NCI-H1417 (cell line): ENCODE measurements around the gene RIN1.
"Not testable (repeated sequence)": the region's sequence is repeated elsewhere in the genome, so short reads cannot be mapped to it uniquely, and the experiment has no call there.

ENCODE experiments used
- DNase-seq, 3 experiments: peaks; one replicate each; lab custom pipeline; 2025; lab: John Stamatoyannopoulos, UW

The RIN1 gene

DNA sequence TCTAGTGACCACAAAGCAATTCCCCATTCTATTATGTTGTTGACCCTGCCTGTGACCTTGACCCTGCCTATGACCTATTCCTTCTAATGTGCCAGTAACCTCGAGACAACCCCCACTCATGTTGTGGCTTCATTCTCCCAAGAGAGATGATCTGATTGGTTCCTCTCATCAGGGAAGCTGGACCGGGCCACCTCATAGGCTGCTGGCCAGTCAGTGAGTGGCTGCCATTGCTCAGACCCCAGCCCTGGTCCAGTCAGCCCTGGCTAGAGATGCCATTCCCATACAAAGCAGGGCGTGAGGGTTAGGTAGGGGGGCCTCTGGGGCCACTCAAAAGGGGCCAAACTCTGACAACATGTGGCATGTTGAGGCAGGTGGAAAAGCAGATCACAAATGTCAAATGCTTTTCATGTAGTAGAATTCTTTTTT, 23.4 kb upstream of the RIN1 start:
- DNase-seq, result no peak

DNA sequence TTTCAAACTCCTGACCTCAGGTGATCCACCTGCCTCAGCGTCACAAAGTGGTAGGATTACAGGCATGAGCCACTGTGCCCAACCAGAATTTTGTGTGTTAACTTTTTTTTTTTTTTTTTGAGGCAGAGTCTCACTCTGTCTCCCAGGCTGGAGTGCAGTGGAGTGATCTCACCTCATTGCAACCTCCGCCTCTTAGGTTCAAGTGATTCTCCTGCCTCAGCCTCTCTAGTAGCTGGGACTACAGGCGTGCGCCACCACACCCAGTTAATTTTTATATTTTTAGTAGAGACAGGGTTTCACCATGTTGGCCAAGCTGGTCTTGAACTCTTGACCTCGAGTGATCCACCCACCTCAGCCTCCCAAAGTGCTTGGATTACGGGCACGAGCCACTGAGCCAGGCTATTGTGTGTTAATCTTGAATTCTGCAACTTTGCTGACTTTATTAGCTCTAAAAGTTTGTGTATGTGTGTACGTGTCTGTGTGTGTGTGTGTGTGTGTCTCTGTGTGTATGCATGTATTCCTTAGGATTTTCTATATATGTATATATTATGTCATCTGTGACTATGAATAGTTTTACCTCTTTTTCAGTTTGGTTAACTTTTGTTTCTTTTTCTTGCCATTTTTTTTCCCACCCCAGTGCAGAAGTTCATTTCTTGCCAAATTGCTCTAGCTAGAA, 14.5 kb upstream of the RIN1 start:
- not testable (repeated sequence) for DNase-seq

DNA sequence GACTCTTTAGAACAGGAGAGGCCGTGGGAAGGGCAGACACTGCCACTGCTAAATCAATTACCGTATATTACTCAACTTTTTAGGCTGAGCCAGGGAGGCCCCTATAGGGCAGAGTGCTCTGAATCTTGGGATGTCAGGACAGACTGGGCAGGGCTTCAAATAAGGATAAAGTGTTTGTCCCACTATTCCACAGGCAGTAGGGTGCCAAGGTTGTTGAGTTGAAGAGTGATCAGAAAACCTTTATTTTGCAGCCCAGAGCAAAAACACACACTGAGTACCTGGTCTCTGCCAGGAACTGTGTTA, 12.8 kb upstream of the RIN1 start:
- no peak for DNase-seq

- DNase-seq, result peak; percentile 87 to 98 (median 95)
These were observed 11.4 kb upstream of the RIN1 start, which contains the start of gene B4GAT1 for GRCh38 chr11:66347425-66348276. Gene B4GAT1, minus strand, starts transcription at chr11:66347629. Its CDS starts 84 bp downstream, at chr11:66347545.

- DNase-seq, result peak in 2 of 3 experiments; percentile 72 to 73
These were observed 10.5 kb upstream of the RIN1 start for GRCh38 chr11:66346476-66347424.

DNA sequence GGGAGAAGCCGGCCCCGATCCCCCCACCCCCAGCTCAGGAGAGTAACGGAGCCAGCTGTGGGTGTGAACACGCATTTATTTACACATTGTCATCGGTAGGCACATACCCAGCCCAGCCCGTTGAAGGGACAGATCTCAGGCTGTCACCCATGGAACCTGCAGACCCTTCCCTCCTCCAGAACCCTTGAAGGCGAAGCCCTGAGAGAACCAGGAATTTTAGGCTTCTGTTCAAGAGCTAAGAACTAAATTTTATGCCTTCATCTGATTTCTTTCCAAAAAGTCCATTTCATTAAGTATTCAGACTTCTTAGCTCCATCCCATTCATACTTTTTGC, 9.0 kb upstream of the RIN1 start:
- DNase-seq, result no peak

DNA sequence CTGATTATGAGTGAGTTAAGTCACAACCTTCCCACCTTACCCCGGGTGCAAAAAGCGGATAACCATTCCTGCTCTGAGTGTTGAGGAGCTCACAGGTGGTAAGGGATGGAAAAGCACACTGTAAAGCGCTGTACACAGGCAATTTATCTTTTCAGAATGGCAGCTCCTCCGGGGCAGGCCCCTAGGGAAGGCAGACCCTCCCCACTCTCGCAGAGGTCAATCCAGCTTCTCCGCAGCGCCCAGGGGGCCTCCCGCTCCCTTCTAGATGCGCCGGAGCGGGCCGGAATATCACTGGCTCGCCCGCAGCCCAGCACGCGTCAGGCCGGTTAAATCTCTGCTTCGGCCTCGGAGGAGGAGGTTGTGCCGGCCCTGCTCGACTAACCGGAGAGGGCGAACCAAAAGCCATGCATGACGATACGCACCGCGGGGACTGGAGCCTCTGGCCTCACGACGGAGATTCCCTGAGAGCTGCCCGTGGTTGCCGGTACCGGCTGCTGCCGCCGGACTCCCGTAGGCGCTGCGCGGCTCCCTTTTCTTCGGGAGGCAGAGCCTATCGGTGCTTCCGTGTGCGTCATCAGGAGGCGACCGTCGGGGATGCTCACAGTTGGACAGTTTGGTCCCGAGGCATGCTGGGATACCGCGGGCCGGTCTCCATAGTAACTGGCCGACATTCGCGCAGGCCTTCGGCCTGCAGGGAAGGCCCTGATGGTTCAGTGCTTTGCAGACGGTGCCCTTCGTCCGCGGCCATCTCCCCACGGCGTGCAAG, 8.5 kb upstream of the RIN1 start, which contains the start of gene BRMS1:
Gene BRMS1, minus strand, starts transcription at position 555 of the 766 bp plus-strand sequence. CDS start 2,870 bp downstream, outside the sequence.
- DNase-seq, result peak; percentile 94 to 98 (median 98)

- DNase-seq, result no peak
These were observed 6.9 kb upstream of the RIN1 start for GRCh38 chr11:66343176-66343575.

GRCh38 chr11:66341502-66342126, 5.4 kb upstream of the RIN1 start:
- no peak for DNase-seq

- no peak for DNase-seq
These were observed 4.6 kb upstream of the RIN1 start for GRCh38 chr11:66340596-66341501.

DNA sequence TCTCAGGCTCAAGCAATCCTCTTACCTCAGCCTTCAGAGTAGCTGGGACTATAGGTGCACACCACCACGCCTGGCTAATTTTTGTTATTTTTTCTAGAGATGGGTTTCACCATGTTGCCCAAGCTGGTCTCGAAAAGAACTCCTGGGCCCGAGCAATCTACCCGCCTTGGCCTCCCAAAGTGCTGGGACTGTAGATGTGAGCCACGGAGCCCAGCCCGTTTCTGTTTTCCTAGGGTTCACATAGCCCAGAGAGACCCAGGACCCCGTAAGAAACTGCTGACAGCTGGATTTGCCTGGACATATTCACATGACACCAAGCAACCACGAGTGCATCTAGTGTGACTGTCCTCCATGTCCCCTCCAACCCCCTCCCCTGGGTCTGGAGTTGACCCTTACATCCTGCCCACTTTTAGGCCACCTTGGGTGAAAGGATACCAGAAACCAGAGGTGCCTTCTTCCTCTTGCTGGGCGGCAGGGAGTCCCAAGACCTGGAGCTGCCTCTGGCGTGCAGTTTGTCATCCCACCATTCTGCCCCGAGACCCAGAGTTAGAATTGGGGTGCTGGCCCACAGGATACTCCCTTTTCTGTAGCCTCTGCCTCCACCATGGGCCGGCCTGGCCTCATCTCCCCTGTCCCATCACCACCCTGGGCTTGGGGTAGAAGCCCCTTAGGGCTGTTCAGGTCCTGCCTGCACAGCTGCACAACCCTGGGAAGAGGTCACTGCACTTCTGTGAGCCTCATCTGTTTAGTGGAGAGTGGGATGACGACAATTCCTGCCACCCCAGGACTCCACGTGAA, 3.7 kb upstream of the RIN1 start:
- DNase-seq, result no peak

DNA sequence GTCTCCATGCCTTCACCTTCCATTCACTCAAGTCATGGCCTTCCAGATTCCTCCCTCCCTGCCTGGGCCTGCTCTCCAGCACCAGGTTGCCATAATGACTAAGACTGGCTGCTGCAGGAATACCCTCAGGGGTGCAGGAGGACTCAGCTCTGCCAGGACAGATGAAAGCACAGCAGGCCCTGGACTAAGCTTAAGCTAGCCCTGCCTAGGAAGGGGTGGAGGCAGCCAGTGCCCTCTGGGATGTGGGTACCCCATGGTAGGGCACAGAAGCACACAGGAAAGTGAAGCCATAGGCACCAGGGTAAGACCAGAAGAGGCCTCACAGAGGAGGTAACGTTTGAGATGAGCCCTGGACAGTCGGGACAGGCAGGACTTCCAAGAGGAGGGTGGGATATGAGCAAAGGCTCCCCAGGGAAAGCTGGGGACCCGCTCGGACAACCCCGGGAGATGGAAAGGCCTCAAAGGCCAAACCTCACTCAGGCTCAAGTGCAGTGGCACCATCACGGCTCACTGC, 3.0 kb upstream of the RIN1 start:
- no peak for DNase-seq

DNA sequence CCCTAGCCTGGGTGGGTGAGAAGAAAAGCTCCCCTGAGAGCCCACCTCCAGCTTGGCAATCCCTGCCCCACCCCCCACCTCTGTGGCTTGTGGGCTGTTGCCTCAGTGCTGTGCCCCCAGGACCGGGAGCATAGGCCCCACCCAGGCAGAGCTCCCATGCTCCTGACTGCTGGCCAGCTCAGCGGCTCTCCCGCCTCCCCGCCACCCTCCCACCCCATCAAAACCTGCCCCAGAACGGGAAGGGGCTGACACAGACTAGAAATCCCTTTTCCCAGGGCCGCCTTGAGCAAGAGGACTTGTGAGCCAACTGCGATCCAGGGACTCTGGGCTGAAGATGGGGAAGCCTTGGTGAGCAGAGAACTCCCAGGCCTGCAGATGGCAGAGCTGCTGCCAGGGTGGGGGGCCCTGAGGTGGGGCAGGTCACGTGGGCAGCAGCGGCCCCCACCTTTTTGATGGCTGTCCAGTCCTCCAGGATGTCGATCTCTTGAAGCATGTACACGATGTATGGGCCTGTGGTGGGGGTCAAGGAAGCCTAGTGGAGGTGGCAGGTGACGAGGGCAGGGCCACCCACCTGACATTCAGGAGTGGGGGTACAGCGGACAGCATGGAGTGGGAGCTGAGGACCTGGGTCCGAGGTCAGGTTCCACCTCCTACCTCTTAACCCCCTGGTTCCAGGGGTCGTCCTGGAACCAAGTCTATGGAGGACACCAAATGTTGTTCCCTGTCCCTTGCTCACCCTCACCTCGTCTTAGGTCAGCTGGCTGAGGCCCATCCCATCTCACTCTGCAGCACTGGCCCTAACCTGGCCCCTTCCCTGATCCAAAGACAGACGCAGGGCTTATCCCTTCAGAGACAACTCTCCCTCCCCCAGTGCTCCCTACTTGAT, 2.3 kb upstream of the RIN1 start:
- no peak for DNase-seq

DNA sequence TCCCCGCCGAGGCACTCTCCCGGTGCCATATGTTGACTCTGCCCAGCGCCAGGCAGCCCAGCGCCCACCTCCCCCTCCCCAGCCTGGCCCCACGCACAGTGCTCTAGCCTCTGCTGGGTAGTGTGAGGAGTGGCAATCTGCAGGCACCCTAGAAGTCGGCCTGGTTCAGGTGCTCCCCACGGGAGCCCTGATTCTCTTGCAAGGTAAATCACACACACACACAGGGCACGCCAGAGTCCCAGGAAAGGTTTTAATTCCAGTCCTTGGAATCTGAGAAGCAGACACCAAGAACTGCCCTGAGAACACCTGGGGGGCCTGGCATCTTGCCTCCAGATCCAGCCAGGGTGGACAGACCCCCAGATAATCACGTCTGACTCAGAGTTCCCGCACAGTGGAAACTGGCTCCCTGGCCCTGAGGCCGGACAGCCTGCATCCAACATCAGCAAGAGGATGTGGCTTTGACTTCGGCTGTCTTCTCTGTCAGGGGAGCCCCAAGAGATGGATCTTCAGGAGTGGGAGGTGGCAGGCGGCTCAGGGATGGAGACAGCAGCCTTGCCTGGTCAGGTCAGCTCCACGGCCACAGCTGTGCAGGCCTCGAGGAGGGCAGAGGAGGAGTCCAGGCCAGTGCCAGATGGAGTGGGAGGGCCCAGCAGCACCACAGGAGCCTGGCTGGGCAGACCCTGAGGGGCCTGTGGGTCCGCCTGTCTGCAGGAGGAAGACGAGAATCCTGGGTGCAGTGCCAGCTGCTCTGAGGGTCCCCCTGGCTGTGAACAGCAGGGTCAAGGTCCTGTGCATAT, 1.1 kb upstream of the RIN1 start:
- DNase-seq, result no peak

- DNase-seq, result peak in 1 of 3 experiments; percentile 17
These were observed 552 bp downstream of the RIN1 start for GRCh38 chr11:66335531-66336233.
